Measurements from ENCODE around the gene SLC15A1. TPM values are rescaled to one million over a fixed set of nuclear protein-coding genes. Genes with fewer than 3 reads are reported as not detected.

The SLC15A1 gene
- total RNA-seq, 1 experiment from 2014 or later: 1.9 TPM

GRCh38 chr13:98761986-98762616 is 9.6 kb upstream of the SLC15A1 start:
- peaks cover 15 to 19% of the 10 kb centered on the region in 2 experiments for H3K4me1 Mint-ChIP-seq
- Histone ChIP-seq H3K4me2 (ENCODE audit: insufficient read depth, insufficient read length, low read length) (no peak overlapping the region), H4K5ac (ENCODE audit: insufficient read length, low read depth, low read length) (no peak overlapping the region), H3K4ac (ENCODE audit: low read depth, low read length) (no peak overlapping the region), H4K8ac (replicated peaks; ENCODE audit: insufficient read length, low read depth, low read length) (no peak overlapping the region), H4K91ac (ENCODE audit: insufficient read length, low read depth, low read length) (no peak overlapping the region), H3K4me1 (ENCODE audit: insufficient read depth, low read length) (peaks cover 4% of the 10 kb centered on the region; the same call in 1 of the 2 replicates), H3K9me3 (ENCODE audit: control insufficient read depth, low read depth, low read length) (no peaks in the 10 kb centered on the region), H3K27me3 (ENCODE audit: insufficient read depth, low read length) (no peaks in the 10 kb centered on the region), H3K23ac (ENCODE audit: insufficient read length, low read depth, low read length) (no peak overlapping the region), H3K18ac (ENCODE audit: insufficient read length, low read depth, low read length) (no peak overlapping the region), H2BK15ac (ENCODE audit: low read depth, low read length) (no peak overlapping the region), H3K9ac (ENCODE audit: extremely low read depth, insufficient read length, low read length) (no peak overlapping the region), H2BK12ac (ENCODE audit: insufficient read length, low read depth, low read length) (no peak overlapping the region), H3K79me2 (ENCODE audit: insufficient read depth, low read length) (no peaks in the 10 kb centered on the region), H3T11ph (ENCODE audit: low read length) (no peak overlapping the region), H2AK5ac (ENCODE audit: insufficient read length, low read length) (no peak overlapping the region), H3K27ac (ENCODE audit: insufficient read length, low read depth, low read length) (no peak overlapping the region), H3K56ac (ENCODE audit: insufficient read length, low read depth, low read length) (no peak overlapping the region), H2AFZ (ENCODE audit: low read length) (no peak overlapping the region), H3K14ac (ENCODE audit: insufficient read depth, low read length) (no peak overlapping the region), H2BK20ac (ENCODE audit: low read depth, low read length, poor library complexity, severe bottlenecking) (no peak overlapping the region), H2BK120ac (ENCODE audit: low read depth, low read length, poor library complexity, severe bottlenecking) (no peak overlapping the region), H3K23me2 (ENCODE audit: insufficient read length, low read depth, low read length, poor library complexity, severe bottlenecking) (no peaks in the 10 kb centered on the region), H4K20me1 (ENCODE audit: control insufficient read depth, insufficient read depth, insufficient read length) (no peaks in the 10 kb centered on the region), H3K79me1 (ENCODE audit: insufficient read depth, low read depth, low read length, poor library complexity, severe bottlenecking) (no peaks in the 10 kb centered on the region), H2BK5ac (ENCODE audit: insufficient read length, low read length) (no peak overlapping the region)
- peaks cover 0 to 9% (median 3%) of the 10 kb centered on the region in 3 experiments; a peak in 3 of 7 replicates for H3K36me3 Mint-ChIP-seq (ENCODE audit: insufficient read depth in 1 of 3, low read depth in 3 of 3)
- no peak for TF ChIP-seq CTCF (conservative IDR thresholded peaks at IDR 0.05)
- no peak overlapping the region for H3K4me3 Mint-ChIP-seq
- H3K9me3 Mint-ChIP-seq: peaks cover 4% of the 10 kb centered on the region in 2 experiments; a peak in 3 of 5 replicates
- peaks cover 3% of the 10 kb centered on the region; the same call in 1 of the 2 replicates for H3K27me3 Mint-ChIP-seq (ENCODE audit: low read depth)
- DNase-seq: no peak
- peak overlapping the region in 1 of 3 experiments; percentile 59; a peak in 1 of 7 replicates for H3K27ac Mint-ChIP-seq
- no CpG with 5 or more reads among the region's 15 CpGs for WGBS (ENCODE audit: extremely low coverage, insufficient read length, low lambda C conversion rate)

Measured in H9 (cell line).